Neuronal stem cell (in vitro differentiated cells): ENCODE measurements around the gene KAZN.

Experiments used
- DNase-seq: peaks from one replicate; pipeline ENCODE4 v3.0.0-alpha.2; 2013; ENCODE audit warnings: low spot score
- H2AFZ ChIP-seq: one replicate; pipeline ENCODE4 v1.6.1; 2013; ENCODE audit warnings: mild to moderate bottlenecking, low read length, inconsistent platforms
- H2AK5ac ChIP-seq: 2 replicates; pipeline ENCODE4 v1.6.1; 2013; ENCODE audit warnings: low read depth, mild to moderate bottlenecking, inconsistent platforms, low read length, moderate library complexity, mixed read lengths
- H2BK120ac ChIP-seq: 2 replicates; pipeline ENCODE4 v1.6.1; 2013; ENCODE audit warnings: low read depth, mild to moderate bottlenecking, inconsistent platforms, low read length, moderate library complexity, mixed read lengths
- H2BK12ac ChIP-seq: one replicate; pipeline ENCODE4 v1.6.1; 2013; ENCODE audit warnings: low read length, inconsistent platforms
- H2BK15ac ChIP-seq: 2 replicates; pipeline ENCODE4 v1.6.1; 2013; ENCODE audit warnings: mild to moderate bottlenecking, low read length, inconsistent platforms, mixed read lengths
- H2BK5ac ChIP-seq: one replicate; pipeline ENCODE4 v1.6.1; 2013; ENCODE audit warnings: inconsistent platforms, mild to moderate bottlenecking, low read length, moderate library complexity
- H3K14ac ChIP-seq: one replicate; pipeline ENCODE4 v1.6.1; 2013; ENCODE audit warnings: low read length, inconsistent platforms
- H3K18ac ChIP-seq: 2 replicates; pipeline ENCODE4 v1.6.1; 2013; ENCODE audit warnings: low read length, inconsistent platforms
- H3K23ac ChIP-seq: 2 replicates; pipeline ENCODE4 v1.6.1; 2013; ENCODE audit warnings: low read depth, mild to moderate bottlenecking, mixed read lengths, low read length, inconsistent platforms; ENCODE audit not compliant: poor library complexity
- H3K27ac ChIP-seq: replicated peaks from 3 replicates; pipeline ENCODE4 v1.5.1; 2013; ENCODE audit warnings: low read length, inconsistent platforms
- H3K27me3 ChIP-seq, 3 experiments: 2 replicates each; pipeline ENCODE4 v1.6.1; 2013; ENCODE audit warnings: low read length in 3 of 3, mild to moderate bottlenecking in 2 of 3, inconsistent platforms in 1 of 3, low read depth in 1 of 3, mixed read lengths in 1 of 3, moderate library complexity in 1 of 3; ENCODE audit not compliant: control insufficient read depth in 3 of 3, insufficient read depth in 3 of 3
- H3K36me3 ChIP-seq, 2 donors: replicated peaks in 1 of 2; 2 replicates each; pipeline ENCODE4 v1.6.1; 2013; ENCODE audit warnings: low read length in 2 of 2; ENCODE audit not compliant: control insufficient read depth in 2 of 2, insufficient read depth in 2 of 2
- H3K4ac ChIP-seq: 2 replicates; pipeline ENCODE4 v1.6.1; 2013; ENCODE audit warnings: inconsistent platforms, mild to moderate bottlenecking, low read length, moderate library complexity
- H3K4me1 ChIP-seq, 2 donors: 1 replicate in 1 of 2; 2 replicates in 1 of 2; pipeline ENCODE4 v1.6.1; 2013; ENCODE audit warnings: low read length in 2 of 2, low read depth in 1 of 2; ENCODE audit not compliant: control insufficient read depth in 2 of 2, insufficient read depth in 1 of 2
- H3K4me2 ChIP-seq: one replicate; pipeline ENCODE4 v1.6.1; 2013; ENCODE audit warnings: mild to moderate bottlenecking, low read length, inconsistent platforms; ENCODE audit not compliant: insufficient read depth, poor library complexity, severe bottlenecking
- H3K4me3 ChIP-seq, 2 donors: 2 replicates each; pipeline ENCODE4 v1.5.1; 2013; ENCODE audit warnings: low read length in 2 of 2, mild to moderate bottlenecking in 2 of 2, inconsistent platforms in 1 of 2, moderate library complexity in 1 of 2
- H3K79me1 ChIP-seq: one replicate; pipeline ENCODE4 v1.6.1; 2013; ENCODE audit warnings: low read depth, mild to moderate bottlenecking, inconsistent platforms, low read length, moderate library complexity
- H3K9ac ChIP-seq: one replicate; pipeline ENCODE4 v1.6.1; 2013; ENCODE audit warnings: mild to moderate bottlenecking, low read depth, low read length, inconsistent platforms; ENCODE audit not compliant: poor library complexity
- H3K9me3 ChIP-seq, 2 donors: replicated peaks in 1 of 2; 2 replicates each; pipeline versions ENCODE3 to v1.6.1; 2013; ENCODE audit warnings: low read length in 2 of 2, mild to moderate bottlenecking in 2 of 2, inconsistent platforms in 1 of 2, low read depth in 1 of 2, mixed read lengths in 1 of 2, moderate library complexity in 1 of 2; ENCODE audit not compliant: control insufficient read depth in 2 of 2, insufficient read depth in 1 of 2
- H4K8ac ChIP-seq: one replicate; pipeline ENCODE4 v1.6.1; 2013; ENCODE audit warnings: low read depth, mild to moderate bottlenecking, inconsistent platforms, low read length, moderate library complexity
- H4K91ac ChIP-seq: one replicate; pipeline ENCODE4 v1.6.1; 2013; ENCODE audit warnings: low read length, low read depth, mild to moderate bottlenecking, inconsistent platforms; ENCODE audit not compliant: poor library complexity
- WGBS, 2 donors: extraction: QIAGEN DNeasy Blood & Tissue Kit; methylation state at CpG; one replicate each; pipeline ENCODE4 v1.1.7; 2013; ENCODE audit warnings: missing lambda C conversion rate in 2 of 2, mixed read lengths in 1 of 2; ENCODE audit not compliant: insufficient read length in 2 of 2, insufficient replicate concordance in 1 of 2; ENCODE audit errors: extremely low coverage in 2 of 2; 5-methylcytosine and 5-hydroxymethylcytosine counted together

The KAZN gene

DNA sequence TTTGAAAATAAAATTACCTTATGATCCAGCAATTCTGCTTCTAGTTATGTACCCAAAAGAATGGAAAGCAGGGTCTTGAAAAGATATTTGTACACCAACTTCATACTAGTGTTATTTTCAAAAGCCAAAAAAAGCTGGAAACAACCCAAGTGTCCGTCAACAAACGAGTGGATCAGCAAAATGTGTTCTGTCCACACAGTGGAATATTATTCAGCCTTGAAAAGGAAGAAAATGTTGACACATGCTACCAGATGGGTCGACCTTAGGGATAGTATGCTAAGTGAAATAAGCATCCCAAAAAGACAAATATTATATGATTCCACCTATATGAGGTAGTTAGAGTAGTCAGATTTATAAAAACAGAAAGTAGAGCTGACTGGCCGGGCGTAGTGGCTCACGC, 65.3 kb downstream of the KAZN start:
- Histone ChIP-seq H4K91ac (no peak overlapping the region), H2BK5ac (no peak overlapping the region), H2BK15ac (no peak overlapping the region), H3K36me3 (peaks cover 0 to 69% of the 10 kb centered on the region in 2 donors), H3K4ac (no peak overlapping the region), H4K8ac (no peak overlapping the region), H3K9me3 (peaks cover 0 to 14% of the 10 kb centered on the region in 2 donors), H3K79me1 (no peaks in the 10 kb centered on the region), H2AFZ (no peak overlapping the region), H3K23ac (no peak overlapping the region), H3K27me3 (no peaks in the 10 kb centered on the region), H2BK12ac (no peak overlapping the region), H2BK120ac (no peak overlapping the region), H3K27ac (no peak overlapping the region), H3K18ac (no peak overlapping the region), H3K4me1 (peaks cover 3 to 8% of the 10 kb centered on the region in 2 donors), H3K14ac (no peak overlapping the region), H3K4me2 (no peak overlapping the region), H2AK5ac (no peak overlapping the region), H3K4me3 (no peak overlapping the region), H3K9ac (no peak overlapping the region)
- DNase-seq = no peak
- WGBS, 2 donors = no CpG with 5 or more reads among the region's 6 CpGs

DNA sequence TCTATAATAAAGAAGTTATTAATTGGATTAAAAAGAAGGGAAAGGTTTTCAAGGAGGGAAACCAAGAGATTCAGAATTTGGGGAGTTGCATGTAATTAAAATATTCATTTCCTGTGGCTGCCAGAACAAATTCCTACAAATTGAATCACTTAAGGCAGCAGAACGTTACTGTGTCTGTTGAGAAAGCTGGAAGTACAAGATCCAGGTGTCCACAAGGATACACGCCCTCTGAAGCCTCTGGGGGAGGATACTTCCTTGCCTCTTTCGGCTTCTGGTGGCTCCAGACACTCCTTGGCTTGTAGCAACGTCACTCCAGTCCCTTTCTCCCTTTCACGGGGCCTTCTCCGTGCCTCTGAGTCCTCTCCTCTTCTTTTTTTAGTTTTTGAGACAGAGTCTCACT, 67.9 kb downstream of the KAZN start:
- Histone ChIP-seq H2AK5ac (no peak overlapping the region), H3K36me3 (peaks cover 0 to 55% of the 10 kb centered on the region in 2 donors), H3K9me3 (peaks cover 0 to 14% of the 10 kb centered on the region in 2 donors), H3K79me1 (no peaks in the 10 kb centered on the region), H3K4me1 (peaks cover 1 to 5% of the 10 kb centered on the region in 2 donors), H2BK120ac (no peak overlapping the region), H3K27me3 (no peaks in the 10 kb centered on the region), H3K18ac (no peak overlapping the region), H3K14ac (no peak overlapping the region), H3K27ac (no peak overlapping the region), H3K9ac (no peak overlapping the region), H4K8ac (no peak overlapping the region), H2BK5ac (no peak overlapping the region), H2AFZ (no peak overlapping the region), H3K4me2 (no peak overlapping the region), H2BK15ac (no peak overlapping the region), H2BK12ac (no peak overlapping the region), H3K4ac (no peak overlapping the region), H4K91ac (no peak overlapping the region), H3K23ac (no peak overlapping the region), H3K4me3 (no peak overlapping the region)
- DNase-seq = no peak
- WGBS, 2 donors = no CpG with 5 or more reads among the region's 6 CpGs

DNA sequence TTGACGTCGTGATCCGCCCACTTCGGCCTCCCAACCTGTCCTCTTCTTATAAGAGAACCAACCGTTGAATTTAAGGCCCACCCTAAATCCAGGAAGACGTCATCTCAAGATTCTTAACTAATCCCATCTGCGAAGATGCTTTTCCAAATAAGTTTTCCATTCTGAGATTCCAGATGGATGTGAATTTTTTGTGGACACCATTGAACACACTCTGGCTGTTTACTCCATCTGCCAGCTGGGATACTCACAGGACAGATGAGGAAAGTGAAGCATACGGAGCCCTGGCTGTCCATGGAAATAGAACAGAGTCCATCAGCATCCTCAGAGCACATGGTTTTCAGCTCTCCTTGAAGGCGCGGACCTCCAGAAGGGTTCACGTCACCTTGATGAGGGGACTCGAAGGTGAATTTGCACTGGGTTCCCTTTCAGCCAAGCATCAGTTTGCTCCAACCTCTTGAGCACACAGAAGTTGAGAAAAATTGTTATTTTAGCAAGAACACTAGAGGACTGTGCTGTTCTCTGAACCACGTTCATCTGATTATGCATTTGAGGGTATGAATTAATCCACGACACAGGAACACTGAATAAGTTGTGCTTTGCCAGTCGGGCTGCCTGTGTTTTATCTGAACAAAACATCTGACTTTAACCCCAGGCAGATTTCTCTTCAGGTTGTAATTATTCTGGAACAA, 68.6 kb downstream of the KAZN start:
- Histone ChIP-seq H3K14ac (no peak overlapping the region), H3K27me3 (no peaks in the 10 kb centered on the region), H3K23ac (no peak overlapping the region), H4K91ac (no peak overlapping the region), H3K18ac (no peak overlapping the region), H2BK15ac (no peak overlapping the region), H3K4ac (no peak overlapping the region), H2BK12ac (no peak overlapping the region), H3K79me1 (no peaks in the 10 kb centered on the region), H2AFZ (no peak overlapping the region), H3K27ac (no peak overlapping the region), H3K4me3 (no peak overlapping the region), H3K36me3 (peaks cover 0 to 52% of the 10 kb centered on the region in 2 donors), H2BK120ac (no peak overlapping the region), H2BK5ac (no peak overlapping the region), H3K9me3 (peaks cover 0 to 14% of the 10 kb centered on the region in 2 donors), H4K8ac (no peak overlapping the region), H3K4me1 (peaks cover 4 to 12% of the 10 kb centered on the region in 2 donors), H3K9ac (no peak overlapping the region), H2AK5ac (no peak overlapping the region), H3K4me2 (no peak overlapping the region)
- no CpG with 5 or more reads among the region's 15 CpGs for WGBS, 2 donors
- no peak for DNase-seq

DNA sequence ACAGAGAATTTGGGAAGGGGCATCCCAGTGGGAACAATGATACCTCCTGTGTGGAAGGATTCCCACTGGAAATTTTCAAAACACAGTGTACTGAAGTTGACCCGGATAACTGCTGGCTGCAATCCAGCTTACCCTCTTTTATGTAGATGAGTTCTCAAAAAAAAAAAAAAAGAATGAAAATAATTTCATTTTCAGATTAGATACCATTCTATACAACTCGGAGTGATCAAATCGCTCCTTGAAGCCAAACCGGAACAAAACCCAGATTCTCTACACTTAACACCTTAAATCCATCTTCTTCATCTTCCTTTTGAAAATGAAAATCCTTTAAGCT, 69.1 kb downstream of the KAZN start:
- H3K27ac ChIP-seq = no peak overlapping the region
- no peak for DNase-seq
- H2BK15ac ChIP-seq = no peak overlapping the region
- H3K9ac ChIP-seq = no peak overlapping the region
- peaks cover 0 to 47% of the 10 kb centered on the region in 2 donors for H3K36me3 ChIP-seq
- H3K9me3 ChIP-seq = peaks cover 0 to 14% of the 10 kb centered on the region in 2 donors
- no peak overlapping the region for H2BK5ac ChIP-seq
- H2AK5ac ChIP-seq = no peak overlapping the region
- H3K4ac ChIP-seq = no peak overlapping the region
- H3K18ac ChIP-seq = no peak overlapping the region
- H3K4me3 ChIP-seq = no peak overlapping the region
- no peaks in the 10 kb centered on the region for H3K27me3 ChIP-seq
- H2BK12ac ChIP-seq = no peak overlapping the region
- H2BK120ac ChIP-seq = no peak overlapping the region
- no peak overlapping the region for H4K8ac ChIP-seq
- H3K14ac ChIP-seq = no peak overlapping the region
- H2AFZ ChIP-seq = no peak overlapping the region
- H3K23ac ChIP-seq = no peak overlapping the region
- no peak overlapping the region for H3K4me2 ChIP-seq
- peaks cover 5 to 17% of the 10 kb centered on the region in 2 donors for H3K4me1 ChIP-seq
- H4K91ac ChIP-seq = no peak overlapping the region
- WGBS, 2 donors = 100% methylated on average over 1 of the region's 4 CpGs; no CpG with 5 or more reads in 1 of the 2 donors
- H3K79me1 ChIP-seq = no peaks in the 10 kb centered on the region
